ENCODE data around the gene PADI3. TPM values are rescaled to one million over a fixed set of nuclear protein-coding genes. Genes with fewer than 3 reads are reported as not detected.
A peak's percentile ranks its signal among the peaks of the same experiment; 100 is the strongest.

The PADI3 gene
- total and polyA plus RNA-seq, 2 of the 8 experiments (the other 6 are each of a cell fraction or from before 2014, with no cell fraction given): 0.37 to 0.94 TPM

GRCh38 chr1:17265162-17265561 lies 16.3 kb downstream of the PADI3 start (continued):
- TF ChIP-seq CHD7 (IDR thresholded peaks at IDR 0.05; ENCODE audit: insufficient replicate concordance, low read length) (no peak), RAD21 (IDR thresholded peaks at IDR 0.05 in 1 of 2, conservative IDR thresholded peaks at IDR 0.05 in 1 of 2; ENCODE audit: low read depth in 2 of 2, low read length in 2 of 2) (peak; percentile 20 to 34; a peak in 3 of 4 replicates), CHD2 (IDR thresholded peaks at IDR 0.05; ENCODE audit: low read length) (no peak), TAF1 (IDR thresholded peaks at IDR 0.05; ENCODE audit: low read depth, low read length) (no peak), RFX5 (IDR thresholded peaks at IDR 0.05; ENCODE audit: borderline replicate concordance, low read depth, low read length) (no peak), RBBP5 (IDR thresholded peaks at IDR 0.05; ENCODE audit: borderline replicate concordance, low read depth, low read length) (no peak), TAF7 (optimal IDR thresholded peaks at IDR 0.05; ENCODE audit: borderline replicate concordance, low read depth, low read length) (no peak)

Data from H1 (cell line).